Activated T-cell treated with anti-CD3 and anti-CD28 coated beads, Interleukin-2, amount 50 U/mL, for 24 hours (primary cell): ENCODE measurements around the gene CCDC8.
"Not testable (repeated sequence)": the region's sequence is repeated elsewhere in the genome, so short reads cannot be mapped to it uniquely, and the experiment has no call there.

Experiments used
- DNase-seq: peaks from one replicate; pipeline ENCODE4 v3.0.0-alpha.2; 2020
- H3K27ac Mint-ChIP-seq: 2 replicates; pipeline ENCODE4 v1.8.0; 2020; ENCODE audit warnings: mild to moderate bottlenecking, mixed read lengths
- H3K27me3 Mint-ChIP-seq: 2 replicates; pipeline ENCODE4 v1.8.0; 2020; ENCODE audit warnings: mixed read lengths
- H3K36me3 Mint-ChIP-seq: 2 replicates; pipeline ENCODE4 v1.8.0; 2020; ENCODE audit warnings: low read depth, mixed read lengths
- H3K4me1 Mint-ChIP-seq: 2 replicates; pipeline ENCODE4 v1.8.0; 2020; ENCODE audit warnings: low read depth, mixed read lengths
- H3K4me3 Mint-ChIP-seq: 2 replicates; pipeline ENCODE4 v1.8.0; 2020; ENCODE audit warnings: mild to moderate bottlenecking, moderate library complexity, mixed read lengths
- H3K9me3 Mint-ChIP-seq: 2 replicates; pipeline ENCODE4 v1.8.0; 2020; ENCODE audit warnings: mixed read lengths

Gene CCDC8

GRCh38 chr19:46386151-46386550 is 27.2 kb downstream of the CCDC8 start:
- Mint-ChIP-seq H3K4me3 (no peak overlapping the region), H3K36me3 (peaks cover 95% of the 10 kb centered on the region), H3K4me1 (no peaks in the 10 kb centered on the region)

GRCh38 chr19:46385636-46386035 is 27.7 kb downstream of the CCDC8 start:
- peaks cover 95% of the 10 kb centered on the region for H3K36me3 Mint-ChIP-seq
- no peak for DNase-seq
- no peak overlapping the region for H3K27ac Mint-ChIP-seq
- H3K4me3 Mint-ChIP-seq = no peak overlapping the region
- no peaks in the 10 kb centered on the region for H3K27me3 Mint-ChIP-seq
- no peaks in the 10 kb centered on the region for H3K4me1 Mint-ChIP-seq
- no peaks in the 10 kb centered on the region for H3K9me3 Mint-ChIP-seq

More at GRCh38 chr19:46386151-46386550, 27.2 kb downstream of the CCDC8 start:
- DNase-seq = peak; percentile 23
- Mint-ChIP-seq H3K27ac (no peak overlapping the region), H3K9me3 (no peaks in the 10 kb centered on the region), H3K27me3 (no peaks in the 10 kb centered on the region)

GRCh38 chr19:46384396-46384795 is 29.0 kb downstream of the CCDC8 start:
- H3K4me3 Mint-ChIP-seq = no peak overlapping the region
- H3K36me3 Mint-ChIP-seq = peaks cover 96% of the 10 kb centered on the region
- H3K4me1 Mint-ChIP-seq = no peaks in the 10 kb centered on the region
- no peak overlapping the region for H3K27ac Mint-ChIP-seq
- no peaks in the 10 kb centered on the region for H3K9me3 Mint-ChIP-seq
- no peaks in the 10 kb centered on the region for H3K27me3 Mint-ChIP-seq
- DNase-seq = peak; percentile 20

GRCh38 chr19:46383846-46384245 is 29.5 kb downstream of the CCDC8 start:
- peak; percentile 12 for DNase-seq
- no peak overlapping the region for H3K27ac Mint-ChIP-seq
- peaks cover 96% of the 10 kb centered on the region for H3K36me3 Mint-ChIP-seq
- no peaks in the 10 kb centered on the region for H3K27me3 Mint-ChIP-seq
- no peaks in the 10 kb centered on the region for H3K9me3 Mint-ChIP-seq
- H3K4me3 Mint-ChIP-seq = no peak overlapping the region
- no peaks in the 10 kb centered on the region for H3K4me1 Mint-ChIP-seq

GRCh38 chr19:46383171-46383815 is 30.1 kb downstream of the CCDC8 start:
- no peaks in the 10 kb centered on the region for H3K9me3 Mint-ChIP-seq
- DNase-seq = peak; percentile 19
- no peak overlapping the region for H3K4me3 Mint-ChIP-seq
- peaks cover 96% of the 10 kb centered on the region for H3K36me3 Mint-ChIP-seq
- H3K4me1 Mint-ChIP-seq = no peaks in the 10 kb centered on the region
- no peak overlapping the region for H3K27ac Mint-ChIP-seq
- no peaks in the 10 kb centered on the region for H3K27me3 Mint-ChIP-seq

GRCh38 chr19:46381756-46382345 is 31.5 kb downstream of the CCDC8 start:
- H3K27me3 Mint-ChIP-seq = no peaks in the 10 kb centered on the region
- H3K4me1 Mint-ChIP-seq = no peaks in the 10 kb centered on the region
- no peak overlapping the region for H3K27ac Mint-ChIP-seq
- H3K4me3 Mint-ChIP-seq = no peak overlapping the region
- DNase-seq = peak; percentile 11
- H3K36me3 Mint-ChIP-seq = peaks cover 96% of the 10 kb centered on the region
- H3K9me3 Mint-ChIP-seq = no peaks in the 10 kb centered on the region

GRCh38 chr19:46381346-46381745 is 32.0 kb downstream of the CCDC8 start:
- H3K27ac Mint-ChIP-seq = no peak overlapping the region
- no peaks in the 10 kb centered on the region for H3K9me3 Mint-ChIP-seq
- peaks cover 97% of the 10 kb centered on the region for H3K36me3 Mint-ChIP-seq
- no peaks in the 10 kb centered on the region for H3K27me3 Mint-ChIP-seq
- H3K4me3 Mint-ChIP-seq = no peak overlapping the region
- no peaks in the 10 kb centered on the region for H3K4me1 Mint-ChIP-seq
- DNase-seq = no peak

GRCh38 chr19:46380690-46381089 is 32.7 kb downstream of the CCDC8 start:
- no peak for DNase-seq
- H3K4me3 Mint-ChIP-seq = no peak overlapping the region
- no peaks in the 10 kb centered on the region for H3K27me3 Mint-ChIP-seq
- H3K4me1 Mint-ChIP-seq = no peaks in the 10 kb centered on the region
- peaks cover 98% of the 10 kb centered on the region for H3K36me3 Mint-ChIP-seq
- H3K9me3 Mint-ChIP-seq = no peaks in the 10 kb centered on the region
- H3K27ac Mint-ChIP-seq = no peak overlapping the region

- Mint-ChIP-seq H3K27ac (no peak overlapping the region), H3K27me3 (no peaks in the 10 kb centered on the region), H3K36me3 (peaks cover 93% of the 10 kb centered on the region), H3K4me3 (no peak overlapping the region), H3K9me3 (no peaks in the 10 kb centered on the region), H3K4me1 (no peaks in the 10 kb centered on the region)
- DNase-seq = no peak
Observed at GRCh38 chr19:46378268-46378667, 35.1 kb downstream of the CCDC8 start.

- Mint-ChIP-seq H3K4me3 (no peak overlapping the region), H3K27ac (no peak overlapping the region), H3K4me1 (peaks cover 12% of the 10 kb centered on the region)
Observed at GRCh38 chr19:46376241-46377153, 36.9 kb downstream of the CCDC8 start.

GRCh38 chr19:46375476-46376067 is 37.8 kb downstream of the CCDC8 start:
- H3K27me3 Mint-ChIP-seq, H3K9me3 Mint-ChIP-seq, H3K4me3 Mint-ChIP-seq: not testable (repeated sequence)
- H3K36me3 Mint-ChIP-seq = peaks cover 89% of the 10 kb centered on the region
- DNase-seq = peak; percentile 22
- peaks cover 20% of the 10 kb centered on the region for H3K4me1 Mint-ChIP-seq
- H3K27ac Mint-ChIP-seq = peak overlapping the region; percentile 13

More at GRCh38 chr19:46376241-46377153, 36.9 kb downstream of the CCDC8 start:
- Mint-ChIP-seq H3K27me3 (no peaks in the 10 kb centered on the region), H3K36me3 (peaks cover 89% of the 10 kb centered on the region), H3K9me3 (no peaks in the 10 kb centered on the region)
- peak; percentile 18 for DNase-seq

- Mint-ChIP-seq H3K27me3 (no peaks in the 10 kb centered on the region), H3K4me3 (no peak overlapping the region), H3K36me3 (peaks cover 87% of the 10 kb centered on the region), H3K27ac (no peak overlapping the region), H3K4me1 (peaks cover 23% of the 10 kb centered on the region), H3K9me3 (no peaks in the 10 kb centered on the region)
- DNase-seq = peak; percentile 21
Observed at GRCh38 chr19:46374536-46375475, 38.6 kb downstream of the CCDC8 start.

- Mint-ChIP-seq H3K27ac (peak overlapping the region; percentile 37), H3K4me1 (peaks cover 31% of the 10 kb centered on the region), H3K9me3 (no peaks in the 10 kb centered on the region), H3K36me3 (peaks cover 83% of the 10 kb centered on the region), H3K27me3 (no peaks in the 10 kb centered on the region), H3K4me3 (no peak overlapping the region)
- DNase-seq = peak; percentile 26
Observed at GRCh38 chr19:46373491-46374359, 39.6 kb downstream of the CCDC8 start.
